GM19397 (cell line): Measurements from ENCODE around the gene HEG1.

Experiments
- ATAC-seq: cut with Tn5 transposase; IDR thresholded peaks from one replicate; pipeline ENCODE4 v1.9.1; 2021; ENCODE audit warnings: mild to moderate bottlenecking, moderate library complexity; ENCODE audit not compliant: unreplicated experiment

The HEG1 gene

GRCh38 chr3:125051715-125052581, 3.8 kb downstream of the HEG1 start:
- ATAC-seq, result no peak

DNA sequence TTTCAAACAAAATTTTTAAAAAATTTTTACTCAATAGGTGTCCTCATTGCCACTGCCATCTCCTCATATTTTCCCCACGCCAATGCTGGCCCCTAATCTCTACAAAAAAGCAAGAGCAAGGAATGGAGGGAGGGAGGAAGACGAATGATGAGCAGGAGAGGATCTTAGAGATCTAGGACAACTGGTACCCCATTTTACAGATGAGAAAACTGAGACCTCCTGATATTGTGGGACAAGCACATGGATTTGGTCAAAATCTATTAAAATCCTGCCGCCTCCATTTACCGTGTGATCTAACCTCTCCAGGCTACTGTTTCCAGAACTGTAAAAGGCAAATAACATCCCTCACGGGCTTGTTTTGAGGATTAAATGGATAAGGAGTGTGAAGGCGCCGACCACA, 4.6 kb downstream of the HEG1 start:
- ATAC-seq, result no peak

DNA sequence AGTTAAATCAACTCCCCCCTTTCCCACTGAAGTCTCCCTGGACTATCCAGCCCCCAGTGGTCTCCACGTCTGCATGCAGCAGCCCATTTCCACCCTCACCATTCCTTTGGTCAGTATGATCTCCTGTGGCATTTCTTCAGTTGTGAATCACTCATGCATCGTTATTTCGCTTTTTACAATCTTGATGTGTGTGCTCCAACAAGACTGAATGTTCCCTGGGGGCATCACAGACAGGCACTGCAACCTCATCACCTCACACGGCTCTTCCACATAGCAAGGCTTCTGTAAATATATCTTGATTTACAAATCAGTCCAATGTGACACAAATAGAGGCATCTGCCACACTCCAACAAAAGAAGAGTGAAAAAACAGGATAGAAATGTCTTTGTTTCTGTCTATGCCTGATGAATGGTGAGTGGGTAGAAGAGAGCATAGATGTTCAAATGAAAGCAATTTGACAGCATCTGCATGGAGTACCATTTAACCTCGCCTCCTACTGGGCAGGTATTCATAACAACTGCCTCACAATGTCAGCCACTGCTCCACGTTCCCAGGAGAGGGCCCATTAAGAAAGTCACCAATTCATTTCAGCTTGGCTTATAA, 5.2 kb downstream of the HEG1 start:
- no peak for ATAC-seq

DNA sequence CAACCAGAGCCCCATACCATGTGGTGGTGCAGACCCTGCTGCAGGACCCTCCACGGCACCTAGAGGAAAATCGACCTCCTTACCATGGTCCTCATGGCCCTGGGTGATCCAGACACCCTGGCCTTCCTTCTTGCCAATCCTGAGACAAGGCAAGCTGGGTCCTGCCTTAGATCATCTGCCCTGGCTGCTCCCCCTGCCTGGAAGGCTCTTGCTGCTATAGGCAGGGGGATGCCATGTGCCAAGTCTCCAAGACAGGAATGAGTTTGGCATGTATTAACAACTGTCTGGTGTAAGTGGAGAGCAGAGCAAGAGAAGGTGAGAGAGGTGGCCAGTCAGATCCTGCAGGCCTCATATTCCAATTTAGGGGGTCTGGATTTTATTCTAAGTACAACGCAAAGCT, 7.5 kb downstream of the HEG1 start:
- no peak for ATAC-seq

- ATAC-seq, result no peak
Measured at GRCh38 chr3:125045965-125046364, 9.8 kb downstream of the HEG1 start.

- ATAC-seq, result no peak
Measured at GRCh38 chr3:125045194-125045593, 10.6 kb downstream of the HEG1 start.

DNA sequence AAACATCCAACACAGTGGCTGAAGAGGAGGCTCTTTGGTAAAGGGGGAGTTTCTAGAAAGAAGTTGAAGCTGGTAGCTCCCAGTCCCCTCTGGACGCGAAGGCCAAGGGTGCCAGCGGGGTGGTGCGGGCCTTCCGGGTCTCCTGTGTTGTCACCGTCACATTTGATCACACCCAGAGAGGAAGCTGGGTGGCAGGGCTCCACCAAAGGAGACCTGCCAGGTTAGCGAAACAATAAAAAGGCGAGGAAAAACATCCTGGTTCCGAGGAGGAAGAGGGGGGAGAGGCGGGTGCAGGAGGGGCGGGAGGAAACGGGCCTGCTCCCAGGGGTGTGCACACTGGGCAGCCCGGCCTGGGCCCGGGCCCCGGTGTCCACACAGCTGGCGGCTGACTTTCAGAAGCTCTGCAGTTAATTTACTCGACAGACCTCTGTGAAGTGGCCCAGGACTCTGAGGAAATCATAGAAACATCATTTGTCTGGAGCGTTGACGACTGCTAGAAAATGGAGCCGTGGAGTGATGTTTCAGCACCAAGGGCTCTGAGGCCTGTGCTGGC, 12.1 kb downstream of the HEG1 start:
- no peak for ATAC-seq

- no peak for ATAC-seq
Measured at GRCh38 chr3:125042725-125043406, 12.9 kb downstream of the HEG1 start.

GRCh38 chr3:125039131-125040100, 16.4 kb downstream of the HEG1 start:
- ATAC-seq, result no peak

GRCh38 chr3:125037498-125038150, 18.2 kb downstream of the HEG1 start:
- no peak for ATAC-seq

GRCh38 chr3:125035217-125035616, 20.6 kb downstream of the HEG1 start:
- ATAC-seq, result no peak

GRCh38 chr3:125033616-125034015, 22.2 kb downstream of the HEG1 start:
- no peak for ATAC-seq

DNA sequence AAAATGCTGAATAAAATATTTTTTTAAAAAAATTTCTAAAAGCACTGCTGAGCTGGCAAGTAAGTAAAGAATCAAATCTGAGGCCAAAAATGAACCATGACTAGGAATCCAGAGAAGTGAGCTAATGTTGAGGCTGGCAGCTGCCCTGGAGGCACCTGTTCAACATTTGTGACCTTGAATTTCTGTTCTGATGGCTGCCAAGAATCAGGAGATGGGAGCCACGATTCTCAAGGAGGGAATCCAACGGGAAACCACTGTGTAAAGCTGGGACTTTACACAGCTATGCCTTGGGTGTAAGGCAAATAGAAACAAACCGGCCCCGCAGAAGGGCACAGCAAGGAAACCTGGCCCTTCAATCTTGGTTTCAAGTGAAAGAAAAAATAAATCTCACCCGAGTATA, 22.7 kb downstream of the HEG1 start:
- no peak for ATAC-seq

GRCh38 chr3:125032683-125033082, 23.1 kb downstream of the HEG1 start:
- ATAC-seq, result no peak

- ATAC-seq, result no peak
Measured at GRCh38 chr3:125032100-125032643, 23.6 kb downstream of the HEG1 start.

DNA sequence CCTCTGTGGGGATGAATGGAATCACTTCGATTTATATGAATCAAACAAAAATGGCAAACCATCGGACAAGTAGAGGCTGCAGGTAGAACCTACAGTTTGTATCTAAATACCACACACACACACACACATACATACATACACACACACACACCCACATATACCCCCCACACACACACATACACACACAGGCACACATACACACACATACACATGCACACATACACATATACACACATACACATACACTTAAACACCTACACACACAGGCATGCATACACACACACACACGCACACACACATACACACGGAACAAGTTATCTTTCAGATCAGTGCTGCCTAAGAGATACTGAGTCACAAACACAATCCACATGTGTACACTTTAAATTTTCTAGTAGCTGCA, 24.3 kb downstream of the HEG1 start:
- no peak for ATAC-seq

DNA sequence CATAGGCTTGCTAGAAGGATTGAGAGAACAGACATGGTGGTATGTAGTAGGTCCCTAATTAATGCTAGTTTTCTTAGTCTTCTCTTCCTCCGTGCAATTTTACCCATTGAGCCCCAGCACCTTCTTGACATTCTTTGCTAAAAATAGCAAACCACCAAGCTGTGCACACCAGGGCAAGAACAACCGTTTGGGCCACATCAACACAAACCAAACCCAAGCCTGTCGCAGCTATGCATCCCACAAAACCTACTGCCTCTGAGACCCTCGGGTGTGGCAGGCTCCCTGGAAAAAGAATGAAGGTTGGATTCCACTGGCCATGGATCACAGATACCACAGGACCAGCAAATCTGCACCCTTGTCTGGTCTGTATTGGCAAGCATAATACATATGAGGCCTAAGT, 27.1 kb downstream of the HEG1 start:
- ATAC-seq, result no peak

- no peak for ATAC-seq
Measured at GRCh38 chr3:125025642-125026041, 30.2 kb downstream of the HEG1 start.

GRCh38 chr3:125024817-125025216, 31.0 kb downstream of the HEG1 start:
- ATAC-seq, result no peak
